ENCODE data around the gene ZNF341. TPM values are rescaled to one million over a fixed set of nuclear protein-coding genes. Genes with fewer than 3 reads are reported as not detected.
A peak's percentile ranks its signal among the peaks of the same experiment; 100 is the strongest.

ZNF341 gene
- polyA plus RNA-seq, 2 donors, result 2.6 to 4.5 TPM

GRCh38 chr20:33777816-33778215 is 46.0 kb downstream of the ZNF341 start:
- no peak overlapping the region for H3K27ac ChIP-seq (ENCODE audit: low read depth in 2 of 2, low read length in 1 of 2)
- no peaks in the 10 kb centered on the region for H3K9me3 ChIP-seq (ENCODE audit: control insufficient read depth in 2 of 2, insufficient read depth in 1 of 2, low read depth in 1 of 2, low read length in 1 of 2)
- no peaks in the 10 kb centered on the region for H3K27me3 ChIP-seq (ENCODE audit: control insufficient read depth in 1 of 2, insufficient read depth in 2 of 2, low read length in 2 of 2)
- no peak overlapping the region for H3K4me3 ChIP-seq (ENCODE audit: low read depth in 1 of 2, low read length in 2 of 2)
- peaks cover 0 to 2% of the 10 kb centered on the region in 2 donors for H3K4me1 ChIP-seq (ENCODE audit: control insufficient read depth in 2 of 2, insufficient read depth in 2 of 2, low read length in 1 of 2)
- H3K36me3 ChIP-seq (ENCODE audit: control insufficient read depth in 2 of 2, insufficient read depth in 2 of 2, low read length in 1 of 2), result peaks cover 0 to 4% of the 10 kb centered on the region in 2 donors
- 78 to 89% methylated on average over 2 of the region's 2 CpGs for WGBS, 2 donors

DNA sequence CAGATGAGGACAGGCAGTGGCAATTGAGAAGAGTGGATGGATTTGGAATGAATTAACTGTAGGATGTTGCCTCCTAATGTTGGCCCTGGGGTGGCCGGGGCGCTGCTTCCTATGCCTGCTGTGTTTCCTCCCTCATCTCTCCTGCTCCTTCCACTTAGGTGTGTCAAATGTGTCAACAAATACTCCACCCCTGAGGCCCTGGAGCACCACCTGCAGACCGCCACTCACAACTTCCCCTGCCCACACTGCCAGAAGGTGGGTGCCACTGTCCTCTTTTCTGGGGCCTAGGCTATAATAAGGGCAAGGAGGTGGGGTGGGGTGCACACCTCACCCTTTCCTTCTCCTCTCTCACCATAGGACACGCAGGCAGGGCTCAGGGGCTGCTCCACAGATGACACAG is 49.3 kb downstream of the ZNF341 start:
- WGBS, 2 donors, result 94 to 95% methylated on average over 4 of the region's 4 CpGs

GRCh38 chr20:33781945-33782344 is 50.1 kb downstream of the ZNF341 start:
- Histone ChIP-seq H3K27ac (ENCODE audit: low read depth in 2 of 2, low read length in 1 of 2) (no peak overlapping the region), H3K27me3 (ENCODE audit: control insufficient read depth in 1 of 2, insufficient read depth in 2 of 2, low read length in 2 of 2) (no peaks in the 10 kb centered on the region), H3K9me3 (ENCODE audit: control insufficient read depth in 2 of 2, insufficient read depth in 1 of 2, low read depth in 1 of 2, low read length in 1 of 2) (no peaks in the 10 kb centered on the region), H3K4me1 (ENCODE audit: control insufficient read depth in 2 of 2, insufficient read depth in 2 of 2, low read length in 1 of 2) (no peaks in the 10 kb centered on the region), H3K4me3 (ENCODE audit: low read depth in 1 of 2, low read length in 2 of 2) (no peak overlapping the region), H3K36me3 (ENCODE audit: control insufficient read depth in 2 of 2, insufficient read depth in 2 of 2, low read length in 1 of 2) (no peaks in the 10 kb centered on the region)
- WGBS, 2 donors, result 94 to 96% methylated on average over 1 of the region's 1 CpG

More for the DNA sequence above, 49.3 kb downstream of the ZNF341 start:
- H3K4me1 ChIP-seq (ENCODE audit: control insufficient read depth in 2 of 2, insufficient read depth in 2 of 2, low read length in 1 of 2), result no peaks in the 10 kb centered on the region
- no peaks in the 10 kb centered on the region for H3K36me3 ChIP-seq (ENCODE audit: control insufficient read depth in 2 of 2, insufficient read depth in 2 of 2, low read length in 1 of 2)
- no peak overlapping the region for H3K4me3 ChIP-seq (ENCODE audit: low read depth in 1 of 2, low read length in 2 of 2)
- H3K27ac ChIP-seq (ENCODE audit: low read depth in 2 of 2, low read length in 1 of 2), result no peak overlapping the region
- no peaks in the 10 kb centered on the region for H3K9me3 ChIP-seq (ENCODE audit: control insufficient read depth in 2 of 2, insufficient read depth in 1 of 2, low read depth in 1 of 2, low read length in 1 of 2)
- H3K27me3 ChIP-seq (ENCODE audit: control insufficient read depth in 1 of 2, insufficient read depth in 2 of 2, low read length in 2 of 2), result no peaks in the 10 kb centered on the region

DNA sequence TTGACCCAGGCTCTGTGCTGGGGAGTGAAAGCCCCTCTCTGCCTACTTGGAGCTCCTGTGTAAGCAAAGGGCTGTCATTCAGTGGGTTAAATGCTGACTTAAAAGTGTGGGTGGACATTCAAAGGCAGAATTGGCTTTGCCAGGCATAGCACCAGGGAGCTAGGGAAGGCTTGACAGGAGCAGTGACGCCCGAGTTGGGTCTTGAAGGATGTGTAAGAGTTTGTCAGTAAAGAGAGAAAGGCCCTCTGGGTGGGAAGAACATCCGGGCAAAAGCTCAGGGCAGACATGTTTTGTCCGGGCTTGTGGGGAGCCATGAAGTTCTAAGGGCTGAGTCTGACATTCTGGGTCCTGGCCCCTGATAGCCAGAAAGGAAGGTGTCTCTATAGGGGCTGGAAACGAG is 51.5 kb downstream of the ZNF341 start:
- Histone ChIP-seq H3K4me1 (ENCODE audit: control insufficient read depth in 2 of 2, insufficient read depth in 2 of 2, low read length in 1 of 2) (no peaks in the 10 kb centered on the region), H3K9me3 (ENCODE audit: control insufficient read depth in 2 of 2, insufficient read depth in 1 of 2, low read depth in 1 of 2, low read length in 1 of 2) (no peaks in the 10 kb centered on the region), H3K36me3 (ENCODE audit: control insufficient read depth in 2 of 2, insufficient read depth in 2 of 2, low read length in 1 of 2) (no peaks in the 10 kb centered on the region), H3K27ac (ENCODE audit: low read depth in 2 of 2, low read length in 1 of 2) (no peak overlapping the region), H3K27me3 (ENCODE audit: control insufficient read depth in 1 of 2, insufficient read depth in 2 of 2, low read length in 2 of 2) (no peaks in the 10 kb centered on the region), H3K4me3 (ENCODE audit: low read depth in 1 of 2, low read length in 2 of 2) (no peak overlapping the region)
- 80 to 85% methylated on average over 5 of the region's 5 CpGs for WGBS, 2 donors

GRCh38 chr20:33783818-33784217 is 52.0 kb downstream of the ZNF341 start:
- Histone ChIP-seq H3K4me1 (ENCODE audit: control insufficient read depth in 2 of 2, insufficient read depth in 2 of 2, low read length in 1 of 2) (peaks cover 0 to 3% of the 10 kb centered on the region in 2 donors), H3K4me3 (ENCODE audit: low read depth in 1 of 2, low read length in 2 of 2) (no peak overlapping the region), H3K27me3 (ENCODE audit: control insufficient read depth in 1 of 2, insufficient read depth in 2 of 2, low read length in 2 of 2) (no peaks in the 10 kb centered on the region), H3K9me3 (ENCODE audit: control insufficient read depth in 2 of 2, insufficient read depth in 1 of 2, low read depth in 1 of 2, low read length in 1 of 2) (no peaks in the 10 kb centered on the region), H3K36me3 (ENCODE audit: control insufficient read depth in 2 of 2, insufficient read depth in 2 of 2, low read length in 1 of 2) (no peaks in the 10 kb centered on the region), H3K27ac (ENCODE audit: low read depth in 2 of 2, low read length in 1 of 2) (no peak overlapping the region)
- 61 to 80% methylated on average over 3 to 5 of the region's 5 CpGs for WGBS, 2 donors

GRCh38 chr20:33784225-33784624 is 52.4 kb downstream of the ZNF341 start:
- WGBS, 2 donors, result 92 to 97% methylated on average over 2 of the region's 2 CpGs
- Histone ChIP-seq H3K4me1 (ENCODE audit: control insufficient read depth in 2 of 2, insufficient read depth in 2 of 2, low read length in 1 of 2) (peaks cover 0 to 5% of the 10 kb centered on the region in 2 donors), H3K27me3 (ENCODE audit: control insufficient read depth in 1 of 2, insufficient read depth in 2 of 2, low read length in 2 of 2) (no peaks in the 10 kb centered on the region), H3K27ac (ENCODE audit: low read depth in 2 of 2, low read length in 1 of 2) (no peak overlapping the region), H3K4me3 (ENCODE audit: low read depth in 1 of 2, low read length in 2 of 2) (no peak overlapping the region), H3K9me3 (ENCODE audit: control insufficient read depth in 2 of 2, insufficient read depth in 1 of 2, low read depth in 1 of 2, low read length in 1 of 2) (no peaks in the 10 kb centered on the region), H3K36me3 (ENCODE audit: control insufficient read depth in 2 of 2, insufficient read depth in 2 of 2, low read length in 1 of 2) (no peaks in the 10 kb centered on the region)

DNA sequence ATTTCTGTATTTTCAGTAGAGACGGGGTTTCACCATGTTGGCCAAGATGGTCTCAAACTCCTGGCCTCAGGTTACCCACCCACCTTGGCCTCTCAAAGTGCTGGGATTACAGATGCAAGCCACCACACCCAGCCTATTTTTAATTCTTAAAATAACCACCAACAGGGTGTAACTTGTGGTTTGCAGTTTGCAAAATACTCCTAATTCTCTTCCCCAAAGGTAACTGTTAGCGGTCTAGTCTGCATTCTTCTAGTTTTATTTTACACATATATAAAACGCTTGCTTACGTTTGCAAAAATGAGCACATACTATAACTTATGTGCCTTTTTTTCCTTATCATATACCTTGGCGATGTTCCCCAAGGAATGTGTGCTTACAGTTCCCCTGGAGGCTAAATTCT is 53.7 kb downstream of the ZNF341 start:
- 69 to 74% methylated on average over 5 of the region's 5 CpGs for WGBS, 2 donors
- H3K4me3 ChIP-seq (ENCODE audit: low read depth in 1 of 2, low read length in 2 of 2), result no peak overlapping the region
- H3K27me3 ChIP-seq (ENCODE audit: control insufficient read depth in 1 of 2, insufficient read depth in 2 of 2, low read length in 2 of 2), result no peaks in the 10 kb centered on the region
- no peaks in the 10 kb centered on the region for H3K9me3 ChIP-seq (ENCODE audit: control insufficient read depth in 2 of 2, insufficient read depth in 1 of 2, low read depth in 1 of 2, low read length in 1 of 2)
- H3K27ac ChIP-seq (ENCODE audit: low read depth in 2 of 2, low read length in 1 of 2), result no peak overlapping the region
- peaks cover 0 to 8% of the 10 kb centered on the region in 2 donors for H3K4me1 ChIP-seq (ENCODE audit: control insufficient read depth in 2 of 2, insufficient read depth in 2 of 2, low read length in 1 of 2)
- H3K36me3 ChIP-seq (ENCODE audit: control insufficient read depth in 2 of 2, insufficient read depth in 2 of 2, low read length in 1 of 2), result peaks cover 0 to 3% of the 10 kb centered on the region in 2 donors

GRCh38 chr20:33787253-33787891 is 55.6 kb downstream of the ZNF341 start:
- H3K27me3 ChIP-seq (ENCODE audit: control insufficient read depth in 1 of 2, insufficient read depth in 2 of 2, low read length in 2 of 2), result no peaks in the 10 kb centered on the region
- 68% methylated on average over 9 of the region's 9 CpGs for WGBS, 2 donors
- H3K4me3 ChIP-seq (ENCODE audit: low read depth in 1 of 2, low read length in 2 of 2), result no peak overlapping the region
- H3K4me1 ChIP-seq (ENCODE audit: control insufficient read depth in 2 of 2, insufficient read depth in 2 of 2, low read length in 1 of 2), result peaks cover 0 to 14% of the 10 kb centered on the region in 2 donors
- no peaks in the 10 kb centered on the region for H3K9me3 ChIP-seq (ENCODE audit: control insufficient read depth in 2 of 2, insufficient read depth in 1 of 2, low read depth in 1 of 2, low read length in 1 of 2)
- H3K27ac ChIP-seq (ENCODE audit: low read depth in 2 of 2, low read length in 1 of 2), result no peak overlapping the region
- peaks cover 0 to 6% of the 10 kb centered on the region in 2 donors for H3K36me3 ChIP-seq (ENCODE audit: control insufficient read depth in 2 of 2, insufficient read depth in 2 of 2, low read length in 1 of 2)

DNA sequence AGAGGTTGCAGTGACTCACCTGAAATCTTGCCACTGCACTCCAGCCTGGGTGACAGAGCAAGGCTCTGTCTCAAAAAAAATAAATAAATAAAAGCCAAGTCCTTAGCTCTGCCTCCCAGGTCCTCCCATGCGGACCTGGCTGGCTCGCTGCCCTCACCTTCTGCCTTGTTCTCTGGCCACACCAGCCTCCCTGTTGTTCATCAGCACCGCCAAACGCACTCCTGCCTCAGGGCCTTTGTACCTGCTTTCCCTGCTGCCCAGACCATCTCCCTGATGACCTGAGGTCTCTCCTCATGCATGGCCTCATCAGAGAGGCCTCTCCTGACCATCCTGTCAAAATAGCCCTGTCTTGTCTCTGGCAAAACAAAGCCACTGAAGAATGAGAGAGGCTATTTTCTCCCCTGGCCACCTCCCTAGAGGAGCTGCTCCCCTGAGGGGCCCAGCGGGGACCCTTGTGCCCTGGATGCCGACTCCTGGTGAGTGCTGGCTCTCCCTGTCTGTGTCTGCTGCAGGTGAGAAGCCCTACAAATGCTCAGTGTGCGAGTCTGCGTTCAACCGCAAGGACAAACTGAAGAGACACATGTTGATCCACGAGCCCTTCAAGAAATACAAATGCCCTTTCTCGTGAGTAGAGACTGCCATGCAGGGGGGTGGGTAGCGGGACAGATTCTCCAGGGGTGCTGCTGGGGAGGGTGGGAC is 56.7 kb downstream of the ZNF341 start:
- H3K27me3 ChIP-seq (ENCODE audit: control insufficient read depth in 1 of 2, insufficient read depth in 2 of 2, low read length in 2 of 2), result no peaks in the 10 kb centered on the region
- H3K27ac ChIP-seq (ENCODE audit: low read depth in 2 of 2, low read length in 1 of 2), result peak overlapping the region in 1 of 2 donors; percentile 26
- WGBS, 2 donors, result 90 to 92% methylated on average over 12 of the region's 12 CpGs
- peaks cover 0 to 17% of the 10 kb centered on the region in 2 donors for H3K4me1 ChIP-seq (ENCODE audit: control insufficient read depth in 2 of 2, insufficient read depth in 2 of 2, low read length in 1 of 2)
- H3K9me3 ChIP-seq (ENCODE audit: control insufficient read depth in 2 of 2, insufficient read depth in 1 of 2, low read depth in 1 of 2, low read length in 1 of 2), result no peaks in the 10 kb centered on the region
- peaks cover 0 to 6% of the 10 kb centered on the region in 2 donors for H3K36me3 ChIP-seq (ENCODE audit: control insufficient read depth in 2 of 2, insufficient read depth in 2 of 2, low read length in 1 of 2)
- no peak overlapping the region for H3K4me3 ChIP-seq (ENCODE audit: low read depth in 1 of 2, low read length in 2 of 2)
